ENCODE data around the gene SETDB1. TPM values are rescaled to one million over a fixed set of nuclear protein-coding genes. Genes with fewer than 3 reads are reported as not detected.
"Not testable (repeated sequence)": the region's sequence is repeated elsewhere in the genome, so short reads cannot be mapped to it uniquely, and the experiment has no call there.

SETDB1 gene
- polyA plus RNA-seq, 4 donors, result 12.7 to 56.1 (median 19.4) TPM

- no peaks in the 10 kb centered on the region for H3K9me3 ChIP-seq (ENCODE audit: control insufficient read depth in 2 of 2, insufficient read depth in 1 of 2, low read depth in 1 of 2, low read length in 1 of 2)
- no peak overlapping the region for H3K27ac ChIP-seq (ENCODE audit: low read depth in 1 of 3, low read length in 2 of 3)
- no peaks in the 10 kb centered on the region for H3K27me3 ChIP-seq (ENCODE audit: control insufficient read depth in 3 of 3, insufficient read depth in 3 of 3, low read length in 3 of 3)
- FAIRE-seq (no peak), DNase-seq (no peak)
- H3K36me3 ChIP-seq (ENCODE audit: control insufficient read depth in 3 of 3, insufficient read depth in 2 of 3, low read depth in 1 of 3, low read length in 3 of 3), result no peaks in the 10 kb centered on the region
- H3K4me3 ChIP-seq (ENCODE audit: low read depth in 1 of 3, low read length in 3 of 3), result no peak overlapping the region
- H3K4me1 ChIP-seq (ENCODE audit: control insufficient read depth in 3 of 3, insufficient read depth in 2 of 3, low read depth in 1 of 3, low read length in 2 of 3), result peaks cover 0 to 3% (median 0%) of the 10 kb centered on the region in 3 donors
- WGBS, 3 donors, result 82 to 92% (median 84%) methylated on average over 3 of the region's 3 CpGs
Observed at GRCh38 chr1:150893336-150893913, 32.7 kb upstream of the SETDB1 start.

- Histone ChIP-seq H3K4me1 (ENCODE audit: control insufficient read depth in 3 of 3, insufficient read depth in 2 of 3, low read depth in 1 of 3, low read length in 2 of 3) (no peaks in the 10 kb centered on the region), H3K36me3 (ENCODE audit: control insufficient read depth in 3 of 3, insufficient read depth in 2 of 3, low read depth in 1 of 3, low read length in 3 of 3) (no peaks in the 10 kb centered on the region), H3K4me3 (ENCODE audit: low read depth in 1 of 3, low read length in 3 of 3) (no peak overlapping the region), H3K27ac (ENCODE audit: low read depth in 1 of 3, low read length in 2 of 3) (no peak overlapping the region), H3K27me3 (ENCODE audit: control insufficient read depth in 3 of 3, insufficient read depth in 3 of 3, low read length in 3 of 3) (no peaks in the 10 kb centered on the region), H3K9me3 (ENCODE audit: control insufficient read depth in 2 of 2, insufficient read depth in 1 of 2, low read depth in 1 of 2, low read length in 1 of 2) (no peaks in the 10 kb centered on the region)
- FAIRE-seq, result no peak
- no peak for DNase-seq
- WGBS, 3 donors, result 83 to 93% (median 92%) methylated on average over 4 of the region's 4 CpGs
Observed at GRCh38 chr1:150895618-150896017, 30.5 kb upstream of the SETDB1 start.

GRCh38 chr1:150899795-150900194 lies 26.4 kb upstream of the SETDB1 start:
- H3K4me1 ChIP-seq (ENCODE audit: control insufficient read depth in 3 of 3, insufficient read depth in 2 of 3, low read depth in 1 of 3, low read length in 2 of 3); DNase-seq; H3K4me3 ChIP-seq (ENCODE audit: low read depth in 1 of 3, low read length in 3 of 3); H3K27me3 ChIP-seq (ENCODE audit: control insufficient read depth in 3 of 3, insufficient read depth in 3 of 3, low read length in 3 of 3); H3K36me3 ChIP-seq (ENCODE audit: control insufficient read depth in 3 of 3, insufficient read depth in 2 of 3, low read depth in 1 of 3, low read length in 3 of 3); H3K9me3 ChIP-seq (ENCODE audit: control insufficient read depth in 2 of 2, insufficient read depth in 1 of 2, low read depth in 1 of 2, low read length in 1 of 2); FAIRE-seq; H3K27ac ChIP-seq (ENCODE audit: low read depth in 1 of 3, low read length in 2 of 3): not testable (repeated sequence)
- WGBS, 3 donors, result 87 to 94% (median 92%) methylated on average over 8 of the region's 8 CpGs

- Histone ChIP-seq H3K4me3 (ENCODE audit: low read depth in 1 of 3, low read length in 3 of 3) (no peak overlapping the region), H3K4me1 (ENCODE audit: control insufficient read depth in 3 of 3, insufficient read depth in 2 of 3, low read depth in 1 of 3, low read length in 2 of 3) (no peaks in the 10 kb centered on the region), H3K36me3 (ENCODE audit: control insufficient read depth in 3 of 3, insufficient read depth in 2 of 3, low read depth in 1 of 3, low read length in 3 of 3) (no peaks in the 10 kb centered on the region), H3K9me3 (ENCODE audit: control insufficient read depth in 2 of 2, insufficient read depth in 1 of 2, low read depth in 1 of 2, low read length in 1 of 2) (no peaks in the 10 kb centered on the region), H3K27ac (ENCODE audit: low read depth in 1 of 3, low read length in 2 of 3) (no peak overlapping the region), H3K27me3 (ENCODE audit: control insufficient read depth in 3 of 3, insufficient read depth in 3 of 3, low read length in 3 of 3) (no peaks in the 10 kb centered on the region)
- 92 to 96% (median 94%) methylated on average over 5 of the region's 5 CpGs for WGBS, 3 donors
- DNase-seq (no peak), FAIRE-seq (no peak)
Observed at GRCh38 chr1:150902346-150902745, 23.8 kb upstream of the SETDB1 start.

GRCh38 chr1:150902751-150903150 lies 23.4 kb upstream of the SETDB1 start:
- DNase-seq (no peak), FAIRE-seq (no peak)
- 64 to 67% (median 66%) methylated on average over 1 of the region's 1 CpG for WGBS, 3 donors

GRCh38 chr1:150905301-150905700 lies 20.9 kb upstream of the SETDB1 start:
- no peak overlapping the region for H3K4me3 ChIP-seq (ENCODE audit: low read depth in 1 of 3, low read length in 3 of 3)
- H3K27ac ChIP-seq (ENCODE audit: low read depth in 1 of 3, low read length in 2 of 3), result no peak overlapping the region
- no peaks in the 10 kb centered on the region for H3K4me1 ChIP-seq (ENCODE audit: control insufficient read depth in 3 of 3, insufficient read depth in 2 of 3, low read depth in 1 of 3, low read length in 2 of 3)
- FAIRE-seq, result no peak
- peaks cover 0 to 3% of the 10 kb centered on the region in 2 donors for H3K9me3 ChIP-seq (ENCODE audit: control insufficient read depth in 2 of 2, insufficient read depth in 1 of 2, low read depth in 1 of 2, low read length in 1 of 2)
- WGBS, 3 donors, result 89 to 91% (median 90%) methylated on average over 6 of the region's 6 CpGs
- no peaks in the 10 kb centered on the region for H3K36me3 ChIP-seq (ENCODE audit: control insufficient read depth in 3 of 3, insufficient read depth in 2 of 3, low read depth in 1 of 3, low read length in 3 of 3)
- no peaks in the 10 kb centered on the region for H3K27me3 ChIP-seq (ENCODE audit: control insufficient read depth in 3 of 3, insufficient read depth in 3 of 3, low read length in 3 of 3)
- no peak for DNase-seq

More at GRCh38 chr1:150902751-150903150, 23.4 kb upstream of the SETDB1 start:
- Histone ChIP-seq H3K27me3 (ENCODE audit: control insufficient read depth in 3 of 3, insufficient read depth in 3 of 3, low read length in 3 of 3) (no peaks in the 10 kb centered on the region), H3K36me3 (ENCODE audit: control insufficient read depth in 3 of 3, insufficient read depth in 2 of 3, low read depth in 1 of 3, low read length in 3 of 3) (no peaks in the 10 kb centered on the region), H3K9me3 (ENCODE audit: control insufficient read depth in 2 of 2, insufficient read depth in 1 of 2, low read depth in 1 of 2, low read length in 1 of 2) (no peaks in the 10 kb centered on the region), H3K4me1 (ENCODE audit: control insufficient read depth in 3 of 3, insufficient read depth in 2 of 3, low read depth in 1 of 3, low read length in 2 of 3) (no peaks in the 10 kb centered on the region), H3K4me3 (ENCODE audit: low read depth in 1 of 3, low read length in 3 of 3) (no peak overlapping the region), H3K27ac (ENCODE audit: low read depth in 1 of 3, low read length in 2 of 3) (no peak overlapping the region)

GRCh38 chr1:150906329-150906728 lies 19.8 kb upstream of the SETDB1 start:
- Histone ChIP-seq H3K27me3 (ENCODE audit: control insufficient read depth in 3 of 3, insufficient read depth in 3 of 3, low read length in 3 of 3) (no peaks in the 10 kb centered on the region), H3K36me3 (ENCODE audit: control insufficient read depth in 3 of 3, insufficient read depth in 2 of 3, low read depth in 1 of 3, low read length in 3 of 3) (no peaks in the 10 kb centered on the region), H3K4me1 (ENCODE audit: control insufficient read depth in 3 of 3, insufficient read depth in 2 of 3, low read depth in 1 of 3, low read length in 2 of 3) (no peaks in the 10 kb centered on the region), H3K9me3 (ENCODE audit: control insufficient read depth in 2 of 2, insufficient read depth in 1 of 2, low read depth in 1 of 2, low read length in 1 of 2) (peaks cover 0 to 3% of the 10 kb centered on the region in 2 donors), H3K27ac (ENCODE audit: low read depth in 1 of 3, low read length in 2 of 3) (no peak overlapping the region), H3K4me3 (ENCODE audit: low read depth in 1 of 3, low read length in 3 of 3) (no peak overlapping the region)
- 89 to 100% (median 96%) methylated on average over 1 of the region's 1 CpG for WGBS, 3 donors
- no peak for DNase-seq
- FAIRE-seq, result no peak

- FAIRE-seq (no peak), DNase-seq (no peak)
- H3K27ac ChIP-seq (ENCODE audit: low read depth in 1 of 3, low read length in 2 of 3), result no peak overlapping the region
- WGBS, 3 donors, result 74 to 87% (median 76%) methylated on average over 2 of the region's 2 CpGs
- H3K4me1 ChIP-seq (ENCODE audit: control insufficient read depth in 3 of 3, insufficient read depth in 2 of 3, low read depth in 1 of 3, low read length in 2 of 3), result no peaks in the 10 kb centered on the region
- no peaks in the 10 kb centered on the region for H3K27me3 ChIP-seq (ENCODE audit: control insufficient read depth in 3 of 3, insufficient read depth in 3 of 3, low read length in 3 of 3)
- peaks cover 0 to 3% of the 10 kb centered on the region in 2 donors for H3K9me3 ChIP-seq (ENCODE audit: control insufficient read depth in 2 of 2, insufficient read depth in 1 of 2, low read depth in 1 of 2, low read length in 1 of 2)
- H3K36me3 ChIP-seq (ENCODE audit: control insufficient read depth in 3 of 3, insufficient read depth in 2 of 3, low read depth in 1 of 3, low read length in 3 of 3), result no peaks in the 10 kb centered on the region
- no peak overlapping the region for H3K4me3 ChIP-seq (ENCODE audit: low read depth in 1 of 3, low read length in 3 of 3)
Observed at GRCh38 chr1:150906813-150907212, 19.4 kb upstream of the SETDB1 start.

GRCh38 chr1:150909585-150910180 lies 16.5 kb upstream of the SETDB1 start:
- peaks cover 0 to 3% of the 10 kb centered on the region in 2 donors for H3K9me3 ChIP-seq (ENCODE audit: control insufficient read depth in 2 of 2, insufficient read depth in 1 of 2, low read depth in 1 of 2, low read length in 1 of 2)
- H3K36me3 ChIP-seq (ENCODE audit: control insufficient read depth in 3 of 3, insufficient read depth in 2 of 3, low read depth in 1 of 3, low read length in 3 of 3), result no peaks in the 10 kb centered on the region
- no peak overlapping the region for H3K27ac ChIP-seq (ENCODE audit: low read depth in 1 of 3, low read length in 2 of 3)
- FAIRE-seq (no peak), DNase-seq (no peak)
- H3K4me1 ChIP-seq (ENCODE audit: control insufficient read depth in 3 of 3, insufficient read depth in 2 of 3, low read depth in 1 of 3, low read length in 2 of 3), result no peaks in the 10 kb centered on the region
- no peak overlapping the region for H3K4me3 ChIP-seq (ENCODE audit: low read depth in 1 of 3, low read length in 3 of 3)
- WGBS, 3 donors, result 88 to 94% (median 89%) methylated on average over 3 to 4 of the region's 4 CpGs
- H3K27me3 ChIP-seq (ENCODE audit: control insufficient read depth in 3 of 3, insufficient read depth in 3 of 3, low read length in 3 of 3), result no peaks in the 10 kb centered on the region
